C4-2B (cell line): Measurements from ENCODE around the gene PLP2.

ENCODE experiments used
- ZFX ChIP-seq: fragments of 450-650 bp; IDR thresholded peaks from 2 replicates; pipeline ENCODE4 v1.6.1; 2017
- TF ChIP-seq, protein P1 (sequence below): fragments of 450-650 bp; conservative IDR thresholded peaks from 2 replicates; pipeline ENCODE4 v1.5.1; 2017; ENCODE audit warnings: mild to moderate bottlenecking

DNA sequence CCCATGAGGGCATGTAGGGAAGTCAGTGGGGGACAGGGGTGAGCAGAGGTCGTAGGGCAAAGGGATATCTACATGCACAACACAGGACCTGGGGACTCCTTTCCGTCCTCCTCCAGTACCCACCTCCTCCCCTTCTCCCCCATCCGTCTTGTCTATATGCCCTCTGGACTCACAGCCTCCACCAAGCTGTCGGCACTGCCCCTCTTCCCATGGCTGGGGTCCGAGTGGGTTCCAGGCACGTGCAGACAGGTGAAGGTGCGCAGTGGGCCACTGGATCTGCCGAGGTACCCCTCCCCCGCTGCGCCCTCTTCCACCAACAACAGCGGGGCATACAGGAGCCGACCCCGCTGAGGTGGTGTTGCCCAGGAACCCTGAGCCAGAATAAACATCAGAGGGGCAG is 33.7 kb downstream of the PLP2 start:
- TF ChIP-seq, protein P1, sequence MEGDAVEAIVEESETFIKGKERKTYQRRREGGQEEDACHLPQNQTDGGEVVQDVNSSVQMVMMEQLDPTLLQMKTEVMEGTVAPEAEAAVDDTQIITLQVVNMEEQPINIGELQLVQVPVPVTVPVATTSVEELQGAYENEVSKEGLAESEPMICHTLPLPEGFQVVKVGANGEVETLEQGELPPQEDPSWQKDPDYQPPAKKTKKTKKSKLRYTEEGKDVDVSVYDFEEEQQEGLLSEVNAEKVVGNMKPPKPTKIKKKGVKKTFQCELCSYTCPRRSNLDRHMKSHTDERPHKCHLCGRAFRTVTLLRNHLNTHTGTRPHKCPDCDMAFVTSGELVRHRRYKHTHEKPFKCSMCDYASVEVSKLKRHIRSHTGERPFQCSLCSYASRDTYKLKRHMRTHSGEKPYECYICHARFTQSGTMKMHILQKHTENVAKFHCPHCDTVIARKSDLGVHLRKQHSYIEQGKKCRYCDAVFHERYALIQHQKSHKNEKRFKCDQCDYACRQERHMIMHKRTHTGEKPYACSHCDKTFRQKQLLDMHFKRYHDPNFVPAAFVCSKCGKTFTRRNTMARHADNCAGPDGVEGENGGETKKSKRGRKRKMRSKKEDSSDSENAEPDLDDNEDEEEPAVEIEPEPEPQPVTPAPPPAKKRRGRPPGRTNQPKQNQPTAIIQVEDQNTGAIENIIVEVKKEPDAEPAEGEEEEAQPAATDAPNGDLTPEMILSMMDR = no peak
- TF ChIP-seq ZFX = no peak
